Measurements from ENCODE around the gene ALDOB.

Gene ALDOB

DNA sequence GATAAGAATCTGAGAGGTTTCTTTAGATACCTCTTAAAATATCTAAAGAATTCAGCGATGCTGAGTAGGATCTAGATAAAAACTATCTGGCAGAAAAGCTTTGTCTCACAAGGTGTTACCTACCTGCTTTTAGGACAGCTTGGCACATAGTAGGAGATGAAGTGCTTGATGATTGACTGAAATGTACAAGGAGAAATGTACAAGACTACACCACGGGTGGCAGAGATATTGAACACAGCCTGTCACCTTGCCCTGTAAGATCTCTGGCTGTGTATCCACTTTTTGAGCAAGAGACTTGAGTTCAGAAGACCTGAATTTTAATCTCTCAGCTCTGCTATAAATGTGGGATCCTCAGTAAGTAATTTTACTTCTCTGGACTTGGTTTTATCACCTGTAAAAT, 15.7 kb downstream of the ALDOB start:
- no peak for DNase-seq (ENCODE audit: low read depth)
- no peak overlapping the region for H3K4me3 ChIP-seq (ENCODE audit: low read depth, low read length)
- TF ChIP-seq, protein P1, sequence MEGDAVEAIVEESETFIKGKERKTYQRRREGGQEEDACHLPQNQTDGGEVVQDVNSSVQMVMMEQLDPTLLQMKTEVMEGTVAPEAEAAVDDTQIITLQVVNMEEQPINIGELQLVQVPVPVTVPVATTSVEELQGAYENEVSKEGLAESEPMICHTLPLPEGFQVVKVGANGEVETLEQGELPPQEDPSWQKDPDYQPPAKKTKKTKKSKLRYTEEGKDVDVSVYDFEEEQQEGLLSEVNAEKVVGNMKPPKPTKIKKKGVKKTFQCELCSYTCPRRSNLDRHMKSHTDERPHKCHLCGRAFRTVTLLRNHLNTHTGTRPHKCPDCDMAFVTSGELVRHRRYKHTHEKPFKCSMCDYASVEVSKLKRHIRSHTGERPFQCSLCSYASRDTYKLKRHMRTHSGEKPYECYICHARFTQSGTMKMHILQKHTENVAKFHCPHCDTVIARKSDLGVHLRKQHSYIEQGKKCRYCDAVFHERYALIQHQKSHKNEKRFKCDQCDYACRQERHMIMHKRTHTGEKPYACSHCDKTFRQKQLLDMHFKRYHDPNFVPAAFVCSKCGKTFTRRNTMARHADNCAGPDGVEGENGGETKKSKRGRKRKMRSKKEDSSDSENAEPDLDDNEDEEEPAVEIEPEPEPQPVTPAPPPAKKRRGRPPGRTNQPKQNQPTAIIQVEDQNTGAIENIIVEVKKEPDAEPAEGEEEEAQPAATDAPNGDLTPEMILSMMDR (IDR thresholded peaks at IDR 0.05; ENCODE audit: insufficient read depth, low read depth, low read length, missing control alignments), result no peak

DNA sequence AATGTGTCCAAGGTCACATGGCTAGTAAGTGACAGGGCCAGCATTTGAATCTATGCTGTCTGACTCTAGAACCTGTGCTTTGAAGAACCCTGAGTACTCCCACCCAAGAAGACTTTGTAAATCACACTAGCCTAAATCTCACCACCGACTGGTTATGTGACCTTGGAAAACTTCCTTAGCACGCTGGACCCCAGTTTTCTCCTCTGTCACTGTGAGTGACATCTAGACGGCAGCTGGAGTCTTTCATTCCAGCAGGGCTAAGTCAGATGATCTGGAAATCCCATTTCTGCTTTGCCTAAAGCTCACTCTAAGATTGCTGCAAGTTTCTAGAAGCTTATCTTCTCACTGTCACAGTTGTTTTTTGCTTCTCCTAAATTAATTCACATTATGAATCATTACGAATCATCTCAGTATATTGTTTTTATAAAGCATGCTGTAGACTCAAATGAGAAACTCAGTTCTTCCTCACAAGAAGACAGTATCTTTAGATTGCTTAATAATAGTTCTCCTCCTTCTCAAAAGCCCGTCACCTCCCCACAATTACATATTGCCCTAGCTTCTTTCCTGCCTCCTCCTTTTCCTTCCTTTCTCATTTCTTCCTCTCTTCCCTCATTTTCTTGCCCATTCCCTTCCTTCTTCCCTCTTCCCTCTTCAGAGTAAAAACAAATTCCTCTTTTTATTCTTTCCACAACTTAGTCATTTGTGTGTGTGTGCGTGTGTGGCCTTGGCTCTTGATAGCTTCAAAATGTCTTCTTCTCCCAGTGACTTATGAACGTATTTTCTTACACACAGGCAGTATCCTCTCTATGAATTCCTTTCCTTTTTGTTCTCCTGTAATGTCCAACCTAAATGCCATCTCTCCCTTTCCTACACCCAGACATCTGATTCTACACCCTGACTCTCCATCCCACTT, 16.8 kb downstream of the ALDOB start:
- H3K4me3 ChIP-seq (ENCODE audit: low read depth, low read length), result no peak overlapping the region
- no peak for DNase-seq (ENCODE audit: low read depth)
- TF ChIP-seq, protein P1 (IDR thresholded peaks at IDR 0.05; ENCODE audit: insufficient read depth, low read depth, low read length, missing control alignments), result no peak

GRCh38 chr9:101417977-101418376, 17.6 kb downstream of the ALDOB start:
- TF ChIP-seq, protein P1 (IDR thresholded peaks at IDR 0.05; ENCODE audit: insufficient read depth, low read depth, low read length, missing control alignments), result no peak
- DNase-seq (ENCODE audit: low read depth), result no peak
- H3K4me3 ChIP-seq (ENCODE audit: low read depth, low read length), result no peak overlapping the region

GRCh38 chr9:101417389-101417788, 18.2 kb downstream of the ALDOB start:
- no peak overlapping the region for H3K4me3 ChIP-seq (ENCODE audit: low read depth, low read length)
- no peak for DNase-seq (ENCODE audit: low read depth)
- TF ChIP-seq, protein P1 (IDR thresholded peaks at IDR 0.05; ENCODE audit: insufficient read depth, low read depth, low read length, missing control alignments), result no peak

DNA sequence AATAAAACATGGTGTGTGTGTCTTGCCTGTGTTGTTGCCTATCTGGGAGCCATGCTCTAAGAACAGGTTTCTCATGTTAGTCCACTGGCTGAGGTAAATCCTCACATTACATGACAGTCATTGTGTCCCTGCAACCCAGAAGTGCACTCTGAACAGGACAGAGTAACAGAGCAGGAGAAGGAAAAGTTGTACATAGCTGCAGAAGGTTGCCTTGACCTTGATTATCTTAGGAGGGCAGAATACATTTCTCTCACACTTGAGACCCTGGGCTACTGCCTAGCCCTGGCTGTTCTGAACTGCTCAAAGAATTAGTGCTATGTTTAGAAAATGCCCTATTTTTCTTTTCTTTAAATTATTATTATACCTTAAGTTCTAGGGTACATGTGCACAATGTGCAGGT, 20.0 kb downstream of the ALDOB start:
- TF ChIP-seq, protein P1 (IDR thresholded peaks at IDR 0.05; ENCODE audit: insufficient read depth, low read depth, low read length, missing control alignments), result no peak
- no peak for DNase-seq (ENCODE audit: low read depth)
- no peak overlapping the region for H3K4me3 ChIP-seq (ENCODE audit: low read depth, low read length)

DNA sequence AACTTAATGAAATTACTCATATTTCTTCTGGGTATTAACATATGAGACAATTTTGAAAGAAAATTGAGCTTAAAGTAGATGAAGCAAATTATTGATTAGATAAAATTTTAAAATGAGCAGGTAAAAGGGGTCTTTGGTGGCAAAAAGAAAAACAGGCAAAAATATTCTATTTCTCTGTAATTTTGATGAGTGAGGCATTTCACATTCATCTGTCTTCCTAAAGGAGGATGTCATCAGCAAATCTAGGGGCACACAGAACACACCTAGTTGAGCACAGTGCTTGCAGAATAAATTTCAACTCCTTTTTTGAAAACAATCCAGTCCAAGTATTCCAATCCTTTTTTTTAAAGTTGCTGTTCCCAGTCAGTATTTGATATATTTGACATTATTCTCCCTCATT, 20.7 kb downstream of the ALDOB start:
- TF ChIP-seq, protein P1 (IDR thresholded peaks at IDR 0.05; ENCODE audit: insufficient read depth, low read depth, low read length, missing control alignments), result no peak
- DNase-seq (ENCODE audit: low read depth), result no peak
- no peak overlapping the region for H3K4me3 ChIP-seq (ENCODE audit: low read depth, low read length)

All from GM12865 (cell line).